SK-N-SH (cell line): ENCODE results near the gene SUPT5H.

Experiments used
- ELF1 ChIP-seq: IDR thresholded peaks from 2 replicates; pipeline ENCODE4 v1.4.0; 2012
- EP300 ChIP-seq, 2 experiments: IDR thresholded peaks; 2 replicates each; pipeline versions ENCODE4 v1.4.0 to v1.6.1; 2012; ENCODE audit warnings: borderline replicate concordance in 1 of 2, low read depth in 1 of 2, low read length in 1 of 2
- EZH2phosphoT487 ChIP-seq: fragments of 200-600 bp; sonication (generic); IDR thresholded peaks from 2 replicates; pipeline ENCODE4 v1.6.1; 2017; ENCODE audit warnings: low read depth, mixed run types, mild to moderate bottlenecking, antibody characterized with exemption, moderate library complexity, borderline replicate concordance
- FOXJ3 ChIP-seq: sonication (generic); formaldehyde crosslinking; IDR thresholded peaks from 2 replicates; pipeline ENCODE4 v1.5.1; 2020; ENCODE audit warnings: mild to moderate bottlenecking, missing genetic modification reagents
- GABPA ChIP-seq: IDR thresholded peaks from 2 replicates; pipeline ENCODE4 v1.4.0; 2012; ENCODE audit warnings: low read depth, mild to moderate bottlenecking
- NFIC ChIP-seq: IDR thresholded peaks from 2 replicates; pipeline ENCODE4 v1.4.0; 2012; ENCODE audit warnings: borderline replicate concordance
- POLR2AphosphoS5 ChIP-seq: IDR thresholded peaks from 2 replicates; pipeline ENCODE4 v1.6.1; 2012; ENCODE audit warnings: low read depth, low read length
- RCOR1 ChIP-seq: fragments of 150-350 bp; IDR thresholded peaks from 2 replicates; pipeline ENCODE4 v1.6.1; 2017; ENCODE audit warnings: antibody characterized with exemption, low read length
- RFX5 ChIP-seq: IDR thresholded peaks from 2 replicates; pipeline ENCODE4 v1.6.1; 2012; ENCODE audit warnings: mild to moderate bottlenecking, improper control_type of control experiment, low read length
- TAF1 ChIP-seq: IDR thresholded peaks from 2 replicates; pipeline ENCODE4 v1.6.1; 2012; ENCODE audit warnings: low read depth, mild to moderate bottlenecking, low read length, moderate library complexity, borderline replicate concordance
- YY1 ChIP-seq: IDR thresholded peaks from 2 replicates; pipeline ENCODE4 v1.4.0; 2012; ENCODE audit warnings: low read depth, mild to moderate bottlenecking
- TF ChIP-seq, protein P1 (sequence below): fragments of 200-600 bp; sonication (generic); IDR thresholded peaks from 2 replicates; pipeline ENCODE4 v1.6.1; 2017; ENCODE audit warnings: antibody characterized with exemption, mild to moderate bottlenecking, moderate library complexity
- TF ChIP-seq, protein P2 (sequence below): IDR thresholded peaks from 2 replicates; pipeline ENCODE4 v1.6.1; 2012; ENCODE audit warnings: mild to moderate bottlenecking, low read depth, low read length, moderate library complexity
- TF ChIP-seq, protein P3 (sequence below): IDR thresholded peaks from 2 replicates; pipeline ENCODE4 v1.4.0; 2012; ENCODE audit warnings: low read depth, borderline replicate concordance

DNA sequence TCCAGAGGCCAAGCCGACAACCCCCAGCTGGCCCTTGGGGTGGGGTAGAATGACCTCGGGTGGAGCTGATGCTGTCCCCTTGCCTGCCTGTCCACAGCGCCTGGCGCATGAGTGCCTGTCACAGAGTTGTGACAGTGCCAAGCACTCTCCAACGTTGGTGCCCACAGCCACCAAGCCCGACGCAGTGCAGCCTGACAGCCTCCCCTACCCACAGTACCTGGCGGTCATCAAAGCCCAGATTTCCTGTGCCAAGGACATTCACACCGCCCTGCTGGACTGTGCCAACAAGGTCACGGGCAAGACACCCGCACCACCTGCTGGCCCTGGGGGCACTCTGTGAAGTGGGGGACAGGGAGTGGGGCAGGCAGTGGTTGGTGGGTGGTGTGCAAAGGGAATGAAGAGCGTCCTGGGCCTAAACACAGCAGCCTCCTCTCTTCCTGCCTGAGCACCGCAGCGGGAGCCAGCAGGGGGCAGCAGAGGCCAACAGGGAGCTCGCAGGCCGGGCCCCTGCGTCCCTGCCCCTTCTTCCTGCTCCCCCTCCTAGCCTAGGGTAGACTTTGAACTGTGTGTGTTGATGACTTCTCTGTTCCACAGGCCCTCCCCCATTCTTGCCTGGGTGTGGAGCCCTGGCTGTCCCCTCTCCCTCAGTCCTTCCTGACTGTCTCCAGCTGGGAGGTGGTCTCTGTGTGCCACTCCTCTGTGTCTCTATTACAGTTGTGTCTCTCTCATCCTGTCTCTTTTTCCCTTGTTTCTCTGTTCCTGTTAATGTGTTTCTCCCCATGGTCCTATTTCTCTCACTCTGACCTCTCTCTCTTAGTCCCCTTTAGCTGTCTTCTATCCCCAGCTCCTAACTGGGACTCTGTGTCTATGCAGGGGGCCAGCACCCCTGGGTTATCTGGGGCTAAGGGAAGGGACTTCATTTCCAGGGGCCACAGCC is 47.8 kb upstream of the SUPT5H start:
- TF ChIP-seq, protein P1, sequence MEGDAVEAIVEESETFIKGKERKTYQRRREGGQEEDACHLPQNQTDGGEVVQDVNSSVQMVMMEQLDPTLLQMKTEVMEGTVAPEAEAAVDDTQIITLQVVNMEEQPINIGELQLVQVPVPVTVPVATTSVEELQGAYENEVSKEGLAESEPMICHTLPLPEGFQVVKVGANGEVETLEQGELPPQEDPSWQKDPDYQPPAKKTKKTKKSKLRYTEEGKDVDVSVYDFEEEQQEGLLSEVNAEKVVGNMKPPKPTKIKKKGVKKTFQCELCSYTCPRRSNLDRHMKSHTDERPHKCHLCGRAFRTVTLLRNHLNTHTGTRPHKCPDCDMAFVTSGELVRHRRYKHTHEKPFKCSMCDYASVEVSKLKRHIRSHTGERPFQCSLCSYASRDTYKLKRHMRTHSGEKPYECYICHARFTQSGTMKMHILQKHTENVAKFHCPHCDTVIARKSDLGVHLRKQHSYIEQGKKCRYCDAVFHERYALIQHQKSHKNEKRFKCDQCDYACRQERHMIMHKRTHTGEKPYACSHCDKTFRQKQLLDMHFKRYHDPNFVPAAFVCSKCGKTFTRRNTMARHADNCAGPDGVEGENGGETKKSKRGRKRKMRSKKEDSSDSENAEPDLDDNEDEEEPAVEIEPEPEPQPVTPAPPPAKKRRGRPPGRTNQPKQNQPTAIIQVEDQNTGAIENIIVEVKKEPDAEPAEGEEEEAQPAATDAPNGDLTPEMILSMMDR = peak; percentile 91
- TF ChIP-seq EZH2phosphoT487 = no peak
- no peak for TF ChIP-seq YY1
- TF ChIP-seq, protein P2, sequence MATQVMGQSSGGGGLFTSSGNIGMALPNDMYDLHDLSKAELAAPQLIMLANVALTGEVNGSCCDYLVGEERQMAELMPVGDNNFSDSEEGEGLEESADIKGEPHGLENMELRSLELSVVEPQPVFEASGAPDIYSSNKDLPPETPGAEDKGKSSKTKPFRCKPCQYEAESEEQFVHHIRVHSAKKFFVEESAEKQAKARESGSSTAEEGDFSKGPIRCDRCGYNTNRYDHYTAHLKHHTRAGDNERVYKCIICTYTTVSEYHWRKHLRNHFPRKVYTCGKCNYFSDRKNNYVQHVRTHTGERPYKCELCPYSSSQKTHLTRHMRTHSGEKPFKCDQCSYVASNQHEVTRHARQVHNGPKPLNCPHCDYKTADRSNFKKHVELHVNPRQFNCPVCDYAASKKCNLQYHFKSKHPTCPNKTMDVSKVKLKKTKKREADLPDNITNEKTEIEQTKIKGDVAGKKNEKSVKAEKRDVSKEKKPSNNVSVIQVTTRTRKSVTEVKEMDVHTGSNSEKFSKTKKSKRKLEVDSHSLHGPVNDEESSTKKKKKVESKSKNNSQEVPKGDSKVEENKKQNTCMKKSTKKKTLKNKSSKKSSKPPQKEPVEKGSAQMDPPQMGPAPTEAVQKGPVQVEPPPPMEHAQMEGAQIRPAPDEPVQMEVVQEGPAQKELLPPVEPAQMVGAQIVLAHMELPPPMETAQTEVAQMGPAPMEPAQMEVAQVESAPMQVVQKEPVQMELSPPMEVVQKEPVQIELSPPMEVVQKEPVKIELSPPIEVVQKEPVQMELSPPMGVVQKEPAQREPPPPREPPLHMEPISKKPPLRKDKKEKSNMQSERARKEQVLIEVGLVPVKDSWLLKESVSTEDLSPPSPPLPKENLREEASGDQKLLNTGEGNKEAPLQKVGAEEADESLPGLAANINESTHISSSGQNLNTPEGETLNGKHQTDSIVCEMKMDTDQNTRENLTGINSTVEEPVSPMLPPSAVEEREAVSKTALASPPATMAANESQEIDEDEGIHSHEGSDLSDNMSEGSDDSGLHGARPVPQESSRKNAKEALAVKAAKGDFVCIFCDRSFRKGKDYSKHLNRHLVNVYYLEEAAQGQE = no peak
- TF ChIP-seq ELF1 = no peak
- TF ChIP-seq GABPA = no peak
- TF ChIP-seq RFX5 = no peak
- TF ChIP-seq POLR2AphosphoS5 = 0 out of 2 replicates have a peak, but pooled peaks have one; percentile 22
- TF ChIP-seq, protein P3, sequence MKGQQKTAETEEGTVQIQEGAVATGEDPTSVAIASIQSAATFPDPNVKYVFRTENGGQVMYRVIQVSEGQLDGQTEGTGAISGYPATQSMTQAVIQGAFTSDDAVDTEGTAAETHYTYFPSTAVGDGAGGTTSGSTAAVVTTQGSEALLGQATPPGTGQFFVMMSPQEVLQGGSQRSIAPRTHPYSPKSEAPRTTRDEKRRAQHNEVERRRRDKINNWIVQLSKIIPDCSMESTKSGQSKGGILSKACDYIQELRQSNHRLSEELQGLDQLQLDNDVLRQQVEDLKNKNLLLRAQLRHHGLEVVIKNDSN = no peak
- TF ChIP-seq TAF1 = no peak
- no peak for TF ChIP-seq NFIC
- no peak for TF ChIP-seq RCOR1
- no peak for TF ChIP-seq FOXJ3
- no peak for TF ChIP-seq EP300 (IDR thresholded peaks at IDR 0.05; ENCODE audit: borderline replicate concordance in 1 of 2, low read depth in 1 of 2, low read length in 1 of 2)
